HG03045 (cell line): ENCODE results near the gene TNKS1BP1.
"Not testable (repeated sequence)": the region's sequence is repeated elsewhere in the genome, so short reads cannot be mapped to it uniquely, and the experiment has no call there.

Experiments
- ATAC-seq: cut with Tn5 transposase; IDR thresholded peaks from one replicate; pipeline ENCODE4 v1.9.1; 2021; ENCODE audit warnings: mild to moderate bottlenecking, moderate library complexity; ENCODE audit not compliant: unreplicated experiment

TNKS1BP1 gene

GRCh38 chr11:57297221-57297620 lies 27.5 kb downstream of the TNKS1BP1 start:
- ATAC-seq = no peak

DNA sequence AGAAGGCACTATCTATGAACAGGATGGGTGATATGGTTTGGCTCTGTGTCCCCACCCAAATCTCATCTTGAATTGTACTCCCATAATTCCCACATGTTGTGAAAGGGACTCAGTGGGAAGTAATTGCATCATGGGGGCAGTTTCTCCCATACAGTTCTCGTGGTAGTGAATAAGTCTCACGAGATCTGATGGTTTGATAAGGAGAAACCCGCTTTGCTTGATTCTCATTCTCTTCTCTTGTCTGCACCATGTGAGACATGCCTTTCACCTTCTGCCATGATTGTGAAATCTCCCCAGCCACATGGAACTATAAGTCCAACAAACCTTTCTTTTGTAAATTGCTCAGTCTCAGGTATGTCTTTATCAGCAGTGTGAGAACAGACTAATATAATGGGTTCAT lies 28.5 kb downstream of the TNKS1BP1 start:
- not testable (repeated sequence) for ATAC-seq

DNA sequence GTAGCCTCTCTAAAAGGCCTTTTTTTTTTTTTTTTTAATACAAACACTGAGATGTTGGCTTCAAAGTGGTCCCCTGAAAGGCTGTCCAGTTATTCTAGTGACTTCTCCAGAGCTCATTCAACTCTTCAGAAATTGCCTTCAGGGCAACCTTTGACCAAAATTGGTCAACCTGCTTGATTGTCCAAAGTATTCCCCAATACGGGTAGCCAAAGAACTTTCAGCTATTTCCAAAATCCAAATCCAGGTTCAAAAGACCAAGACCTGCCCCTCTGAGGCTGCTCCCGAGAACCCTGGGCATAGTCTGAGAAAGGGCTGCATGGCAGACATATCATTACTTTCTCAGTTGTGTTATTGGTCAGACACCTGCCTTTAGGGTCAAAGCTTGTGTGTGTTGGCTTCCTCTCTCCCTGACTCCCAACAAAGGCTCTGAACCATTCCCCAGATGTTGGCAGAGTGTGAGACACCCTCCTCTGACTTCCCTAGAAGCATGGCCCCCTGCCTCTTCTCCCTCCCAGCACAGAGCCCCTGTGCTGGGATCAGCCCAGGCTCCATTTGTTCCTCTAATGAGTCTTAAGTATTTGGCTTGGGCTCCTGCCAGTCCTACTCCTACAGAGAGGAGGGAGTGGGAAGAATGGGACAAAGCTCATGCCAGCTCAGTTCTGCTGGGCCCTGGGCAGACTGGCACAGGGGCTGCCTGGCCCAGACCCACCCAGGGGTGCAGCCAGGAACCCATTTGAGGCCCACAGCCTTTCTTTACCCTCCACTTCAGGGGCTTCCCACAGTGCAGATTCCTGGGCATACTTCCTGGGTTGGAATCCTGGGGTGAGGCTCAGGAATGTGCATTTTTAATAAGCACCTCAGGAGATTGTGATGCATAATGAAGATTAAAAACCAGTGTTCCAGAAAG lies 30.3 kb downstream of the TNKS1BP1 start:
- no peak for ATAC-seq

GRCh38 chr11:57290288-57290687 lies 34.5 kb downstream of the TNKS1BP1 start:
- ATAC-seq = no peak

DNA sequence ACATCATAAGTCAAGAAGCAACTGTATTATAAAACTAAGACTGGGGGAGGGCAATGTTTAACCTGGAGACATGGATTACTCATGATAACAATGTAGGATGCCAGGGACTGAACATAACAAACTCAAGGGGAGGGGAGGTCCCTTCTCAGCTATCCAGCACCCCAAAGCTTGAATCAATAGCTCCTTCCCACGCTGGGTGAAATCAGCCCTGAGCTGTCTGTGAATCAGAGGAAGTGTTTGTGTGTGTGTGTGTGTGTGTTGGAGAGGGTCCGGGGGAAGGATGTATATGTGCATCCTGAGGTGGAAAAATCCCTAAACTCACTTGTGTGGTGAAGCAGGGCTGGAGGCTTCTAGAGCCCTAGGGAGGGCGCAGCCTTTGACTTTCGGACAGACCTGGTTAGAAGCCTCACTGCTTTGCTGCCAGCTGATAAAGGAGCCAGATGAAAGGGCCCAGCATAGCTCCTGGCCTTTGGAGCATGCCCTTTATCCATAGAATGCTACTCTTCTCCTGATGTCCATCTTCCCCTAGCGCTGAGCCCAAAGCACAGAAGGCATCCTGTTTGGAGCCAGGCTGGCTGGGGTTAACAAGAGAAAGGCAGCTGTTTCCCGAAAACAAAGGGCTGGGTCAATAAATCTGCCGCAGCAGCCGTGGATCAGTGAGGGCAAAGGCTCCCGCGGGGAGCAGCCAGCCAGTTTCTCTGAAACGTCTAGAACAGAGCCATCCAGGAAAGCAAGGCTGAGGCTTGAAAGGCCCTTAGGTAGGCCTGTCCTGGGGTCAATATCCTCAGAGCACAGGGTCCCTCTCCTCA lies 35.8 kb downstream of the TNKS1BP1 start:
- no peak for ATAC-seq

DNA sequence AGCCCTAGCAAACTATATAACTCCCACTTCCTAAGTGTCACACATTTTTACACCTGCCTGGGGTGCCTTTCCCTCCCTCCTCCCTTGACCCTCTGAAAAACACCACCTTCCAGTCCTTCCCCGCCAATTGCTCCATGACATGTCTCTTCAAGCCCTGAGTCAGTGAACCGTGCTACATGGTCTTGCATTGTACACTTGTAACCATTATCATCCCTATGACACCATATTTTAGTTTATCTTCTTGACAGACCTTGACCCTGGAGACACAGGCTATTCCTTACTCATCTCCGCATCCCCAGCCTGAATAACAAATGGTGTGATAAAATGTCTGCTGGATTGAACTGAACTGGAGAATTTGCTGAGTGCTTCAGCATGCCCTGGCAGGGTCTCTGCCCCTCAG lies 36.9 kb downstream of the TNKS1BP1 start:
- ATAC-seq = no peak

DNA sequence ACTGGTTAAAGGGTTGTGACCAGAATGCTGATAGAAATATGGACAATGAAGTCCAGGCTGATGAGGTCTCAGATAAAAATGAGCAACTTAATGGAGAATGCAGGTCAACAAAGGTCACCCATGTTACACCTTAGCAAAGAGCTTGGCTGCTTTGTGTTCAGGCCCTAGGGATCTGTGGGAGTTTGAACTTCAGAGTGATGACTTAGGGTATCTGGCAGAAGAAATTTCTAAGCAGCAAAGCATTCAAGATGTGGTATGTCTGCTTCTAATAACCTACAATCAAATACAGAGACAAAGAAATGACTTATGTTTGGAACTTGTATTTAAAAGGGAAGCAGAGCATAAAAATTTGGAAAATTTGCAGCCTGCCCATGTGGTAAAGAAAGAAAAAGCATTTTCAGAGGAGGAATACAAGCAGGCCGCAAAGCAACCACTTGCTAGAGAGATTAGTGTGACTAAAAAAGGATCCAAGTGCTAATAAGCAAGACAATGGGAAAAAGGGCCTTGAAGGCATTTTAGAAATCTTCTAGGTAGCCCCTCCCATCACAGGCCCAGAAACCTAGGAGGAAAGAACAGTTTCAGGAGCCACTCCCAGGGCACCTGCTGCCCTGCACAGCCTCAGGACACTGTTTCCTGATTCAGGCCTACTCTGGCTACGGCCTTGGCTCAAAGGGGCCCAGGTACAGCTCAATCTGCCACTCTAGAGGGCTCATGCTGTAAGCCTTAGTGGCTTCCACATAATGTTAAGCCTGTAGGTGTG lies 41.3 kb downstream of the TNKS1BP1 start:
- no peak for ATAC-seq

- not testable (repeated sequence) for ATAC-seq
These were observed 43.2 kb downstream of the TNKS1BP1 start for GRCh38 chr11:57281546-57281945.

DNA sequence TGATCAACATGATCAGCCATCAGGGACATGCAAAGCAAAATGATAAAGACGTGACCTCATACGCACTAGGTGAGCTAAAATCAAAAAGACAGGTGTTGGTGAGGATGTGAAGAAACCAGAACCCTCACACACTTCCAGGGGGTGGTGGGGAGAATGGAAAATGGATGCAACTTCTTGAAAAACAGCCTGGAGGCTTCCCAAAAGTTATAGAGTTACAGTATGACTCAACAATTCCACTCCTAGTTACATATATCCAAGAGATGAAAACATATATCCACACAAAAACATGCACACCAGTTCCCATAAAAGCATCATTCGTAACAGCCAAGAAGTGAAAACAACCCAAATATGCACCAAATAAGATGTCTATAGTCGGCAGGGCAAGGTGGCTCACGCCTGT lies 45.6 kb downstream of the TNKS1BP1 start:
- ATAC-seq = no peak

GRCh38 chr11:57278721-57279095 lies 46.0 kb downstream of the TNKS1BP1 start:
- ATAC-seq = no peak

- ATAC-seq = peak; percentile 69
These were observed 46.7 kb downstream of the TNKS1BP1 start for GRCh38 chr11:57277845-57278720.

GRCh38 chr11:57276971-57277675 lies 47.6 kb downstream of the TNKS1BP1 start:
- no peak for ATAC-seq

DNA sequence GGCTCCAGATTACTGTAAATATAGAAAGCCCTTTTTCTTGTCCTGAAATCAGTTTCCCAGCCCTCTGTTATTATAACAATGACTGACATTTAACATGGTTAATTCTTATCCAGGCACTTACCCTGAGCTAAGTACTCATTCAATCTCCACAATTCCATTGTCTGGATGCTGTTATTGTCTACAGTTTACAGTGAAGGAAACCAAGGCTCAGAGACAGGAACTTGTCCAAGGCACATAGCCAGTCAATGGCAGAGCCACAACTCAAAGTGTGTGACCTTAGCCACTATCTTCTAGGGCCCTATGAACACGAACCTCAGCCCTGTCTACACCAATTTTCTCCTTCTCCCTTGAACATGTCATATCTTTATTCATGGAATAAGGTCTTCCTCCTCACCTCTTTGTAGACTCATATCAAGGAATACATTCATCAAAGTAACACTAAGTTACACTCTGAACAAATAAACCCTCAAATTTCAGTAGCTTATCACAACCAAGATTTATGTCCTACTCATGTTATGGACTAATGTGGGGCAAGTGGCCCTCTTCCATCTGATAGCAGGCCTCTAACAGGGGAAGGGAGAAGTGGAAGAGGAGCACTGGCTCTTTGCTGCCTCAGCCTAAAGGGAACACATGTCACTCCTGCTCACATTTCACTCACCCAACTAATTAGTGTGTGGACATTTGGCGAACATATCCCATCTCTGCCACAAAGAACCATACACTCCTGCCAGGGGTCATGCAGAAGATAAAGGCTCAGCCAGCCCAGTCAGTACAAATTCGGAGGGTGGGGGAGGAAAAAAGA lies 48.4 kb downstream of the TNKS1BP1 start:
- ATAC-seq = no peak

GRCh38 chr11:57275582-57275981 lies 49.2 kb downstream of the TNKS1BP1 start:
- no peak for ATAC-seq

DNA sequence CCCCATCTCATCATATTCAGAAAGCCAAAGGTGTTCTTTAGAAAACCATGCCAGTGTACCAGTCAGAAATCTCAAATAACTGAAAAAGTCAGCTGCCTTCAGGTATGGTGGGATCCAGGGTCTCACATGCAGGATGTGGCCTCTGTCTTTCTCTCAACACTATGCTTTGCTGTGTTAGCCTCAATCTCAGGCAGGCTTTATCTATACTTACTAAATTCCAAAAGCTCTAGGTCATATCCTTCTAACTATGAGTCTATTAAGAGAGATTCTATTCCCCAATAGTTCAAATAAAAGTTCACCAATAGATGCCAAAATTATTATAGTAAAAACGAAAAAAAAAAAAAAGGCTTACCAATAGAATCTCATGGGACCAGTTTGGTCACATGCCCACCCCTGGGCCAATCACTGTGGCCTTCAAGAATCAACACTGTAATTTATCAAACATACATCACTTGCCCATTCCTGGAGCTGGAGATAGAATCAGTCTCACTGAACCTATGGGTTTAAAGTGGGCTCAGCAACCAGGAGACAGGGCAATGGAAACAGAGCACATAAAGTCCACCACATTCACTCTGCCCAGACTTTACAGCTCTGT lies 49.8 kb downstream of the TNKS1BP1 start:
- no peak for ATAC-seq

DNA sequence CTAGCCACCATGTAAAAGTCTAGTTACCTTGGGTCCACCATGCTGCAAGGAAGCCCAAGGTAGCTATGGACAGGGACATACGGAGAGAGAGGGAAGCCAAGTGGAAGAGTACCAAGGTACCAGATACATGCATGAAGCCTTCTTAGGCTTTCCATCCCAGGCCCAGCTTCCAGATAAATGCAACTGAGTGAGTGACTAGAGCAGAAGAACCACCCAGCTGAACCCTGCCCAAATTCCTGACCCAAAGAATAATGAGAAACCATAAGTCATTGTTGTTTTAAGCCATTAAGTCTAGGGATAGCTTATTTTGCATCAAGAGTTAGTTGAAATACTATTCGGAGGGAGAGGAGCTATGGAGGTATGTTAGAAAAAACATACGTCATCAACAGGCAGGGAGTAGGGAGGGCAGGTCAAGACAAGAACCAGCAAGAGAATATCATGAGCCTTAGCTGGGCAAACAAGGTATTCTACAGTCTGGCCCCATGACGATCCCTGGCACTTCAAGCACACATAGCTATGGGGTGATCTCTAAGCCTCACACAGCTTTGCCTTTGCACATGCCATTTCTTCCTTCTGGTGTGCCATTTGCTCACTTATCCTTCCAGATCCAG lies 51.2 kb downstream of the TNKS1BP1 start:
- ATAC-seq = no peak

DNA sequence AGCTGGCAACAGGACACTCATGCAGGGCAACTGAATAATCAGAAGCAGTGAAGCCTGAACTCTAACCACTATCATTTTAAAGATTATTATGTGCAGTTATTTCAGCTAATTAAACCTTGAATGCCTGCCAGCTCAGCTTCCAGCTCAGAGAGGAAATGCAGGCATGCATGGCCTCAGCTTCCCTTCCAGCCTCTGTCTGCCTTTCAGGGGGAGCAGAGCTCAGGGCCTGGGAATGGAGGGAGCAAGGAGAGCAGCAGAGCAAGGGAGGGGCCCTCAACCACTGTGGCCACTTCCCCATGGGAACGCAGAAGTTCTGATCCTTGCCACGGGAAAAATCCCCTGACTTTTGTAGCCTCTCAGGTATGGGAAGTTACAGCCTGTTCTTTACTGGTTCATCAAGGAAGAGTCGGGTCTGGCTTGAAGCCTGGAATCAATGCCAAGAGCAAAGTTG lies 55.2 kb downstream of the TNKS1BP1 start:
- no peak for ATAC-seq

- no peak for ATAC-seq
These were observed 58.6 kb downstream of the TNKS1BP1 start for GRCh38 chr11:57266157-57266556.
